Bronchial epithelial cell (primary cell): ENCODE data around the gene RAI1. TPM values are rescaled to one million over a fixed set of nuclear protein-coding genes. Genes with fewer than 3 reads are reported as not detected.

Experiments used
- DNase-seq: peaks from one replicate; pipeline ENCODE4 v3.0.0-alpha.2; 2010; ENCODE audit warnings: low read depth
- FAIRE-seq: peaks from 2 replicates; lab custom pipeline; 2011; peaks lifted over from hg19 to GRCh38; lab: Jason Lieb, UNC
- H3K27me3 ChIP-seq: 2 replicates; pipeline ENCODE4 v1.5.1; 2011; ENCODE audit warnings: low read length; ENCODE audit not compliant: control insufficient read depth, insufficient read depth
- H3K36me3 ChIP-seq: 2 replicates; pipeline ENCODE4 v1.5.1; 2011; ENCODE audit warnings: low read length; ENCODE audit not compliant: control insufficient read depth, insufficient read depth
- H3K4me3 ChIP-seq: 2 replicates; pipeline ENCODE4 v1.5.1; 2011; ENCODE audit warnings: mild to moderate bottlenecking, low read depth, low read length, control low read depth
- CTCF ChIP-seq: IDR thresholded peaks from 2 replicates; pipeline ENCODE4 v1.5.1; 2011; ENCODE audit warnings: mild to moderate bottlenecking, moderate library complexity, low read length, control low read depth, inconsistent platforms; ENCODE audit not compliant: insufficient read depth, severe bottlenecking
- total RNA-seq: library from RNA; depleted of rRNA; stranded (reverse); fragments of >200 nt; gene quantifications from 2 replicates; pipeline ENCODE4 v1.2.1, GENCODE V29; 2014

Gene RAI1
- total RNA-seq, 1 donor from 2014 or later = 7.4 TPM

DNA sequence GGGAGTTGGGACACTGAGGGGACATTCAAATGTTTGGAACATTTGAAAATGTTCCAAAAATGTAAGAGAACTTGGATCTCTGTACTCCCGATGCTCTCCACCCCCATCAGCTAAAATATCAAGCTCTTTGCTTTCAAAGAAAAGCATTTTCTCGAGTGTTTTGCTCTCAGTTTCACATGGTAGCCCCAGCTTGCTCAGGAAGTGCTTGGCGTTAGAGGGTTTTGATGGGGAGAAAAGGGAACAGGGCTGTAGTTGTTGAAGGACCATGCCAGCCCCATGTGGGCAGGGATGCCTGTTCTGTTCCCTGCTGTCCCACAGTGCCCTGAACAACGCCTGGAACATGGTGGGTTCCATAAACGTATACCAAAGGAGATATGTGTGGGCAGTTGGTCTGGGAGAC lies 37.0 kb downstream of the RAI1 start:
- DNase-seq (no peak), FAIRE-seq (no peak)
- peaks cover 4% of the 10 kb centered on the region for H3K36me3 ChIP-seq
- no peak overlapping the region for H3K4me3 ChIP-seq
- TF ChIP-seq CTCF = no peak
- no peaks in the 10 kb centered on the region for H3K27me3 ChIP-seq

DNA sequence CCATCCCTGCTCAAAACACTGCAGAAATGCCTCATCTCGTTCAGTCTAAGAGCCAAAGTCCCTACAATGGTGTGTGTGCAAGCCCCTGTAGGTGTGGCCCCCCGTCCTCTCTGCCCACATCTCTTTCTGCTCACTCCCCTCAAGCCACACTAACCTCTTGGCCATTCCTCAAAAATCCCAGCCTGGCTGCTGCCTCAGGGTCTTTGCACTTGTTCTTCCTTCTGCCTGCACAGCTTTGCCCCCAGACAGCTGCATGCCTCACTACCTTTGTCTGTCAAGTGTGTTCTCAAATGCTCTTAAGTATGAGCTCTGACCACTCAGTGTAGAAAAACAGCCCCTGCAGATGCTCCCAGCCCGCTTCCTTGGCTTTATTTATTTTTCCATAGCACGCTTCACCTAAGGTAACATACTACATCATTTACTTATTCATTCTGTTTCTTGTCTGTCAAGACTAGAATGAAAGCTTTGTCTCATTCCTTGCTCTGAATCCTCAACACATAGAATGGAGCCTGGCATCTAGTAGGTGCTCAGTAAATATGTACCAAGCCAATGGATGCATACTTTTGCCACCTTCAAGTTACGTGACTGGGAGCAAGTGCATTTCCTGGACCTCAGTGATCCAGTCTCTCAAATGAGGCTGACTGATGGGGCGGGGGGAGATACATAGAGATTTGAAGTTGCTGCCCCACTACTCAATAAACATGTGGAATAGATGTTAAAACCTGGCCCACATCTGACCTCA lies 38.1 kb downstream of the RAI1 start:
- Histone ChIP-seq H3K27me3 (no peaks in the 10 kb centered on the region), H3K36me3 (peaks cover 4% of the 10 kb centered on the region), H3K4me3 (no peak overlapping the region)
- FAIRE-seq (peak; percentile 62), DNase-seq (no peak)
- TF ChIP-seq CTCF = no peak

GRCh38 chr17:17719966-17720543 lies 38.8 kb downstream of the RAI1 start:
- DNase-seq (peak; percentile 76), FAIRE-seq (peak; percentile 52)
- TF ChIP-seq CTCF = no peak
- peaks cover 4% of the 10 kb centered on the region for H3K36me3 ChIP-seq
- no peak overlapping the region for H3K4me3 ChIP-seq
- no peaks in the 10 kb centered on the region for H3K27me3 ChIP-seq

DNA sequence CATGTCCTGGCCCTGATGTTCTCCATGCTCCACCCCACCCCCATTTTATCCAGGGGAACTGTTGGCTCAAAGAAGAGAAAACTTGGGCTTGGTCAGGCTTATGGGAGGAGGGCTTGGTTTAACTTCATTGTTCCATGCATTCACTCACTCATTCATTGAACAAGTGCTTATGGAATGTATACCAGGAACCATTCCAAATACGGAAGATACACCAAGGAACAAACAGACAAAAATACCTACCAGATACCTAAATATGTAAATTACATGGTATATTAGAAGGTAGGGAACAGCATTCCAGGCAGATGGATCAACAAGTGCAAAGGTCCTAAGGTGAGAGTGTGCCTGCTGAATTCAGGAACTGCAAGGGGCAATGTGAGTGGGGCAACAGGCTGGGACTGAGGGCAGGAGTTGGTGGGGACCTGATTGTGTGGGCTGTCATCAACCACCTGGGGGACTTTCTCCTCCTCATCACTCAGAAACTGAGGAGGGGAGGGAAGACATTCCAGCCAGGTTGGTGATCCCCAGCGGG lies 39.9 kb downstream of the RAI1 start:
- Histone ChIP-seq H3K4me3 (no peak overlapping the region), H3K27me3 (no peaks in the 10 kb centered on the region), H3K36me3 (peaks cover 6% of the 10 kb centered on the region)
- FAIRE-seq = peak; percentile 62
- DNase-seq = no peak
- TF ChIP-seq CTCF = no peak

- Histone ChIP-seq H3K36me3 (peaks cover 6% of the 10 kb centered on the region), H3K27me3 (no peaks in the 10 kb centered on the region), H3K4me3 (peak overlapping the region; percentile 39)
- TF ChIP-seq CTCF = no peak
- DNase-seq (peak; percentile 52), FAIRE-seq (no peak)
Measured at GRCh38 chr17:17722081-17722905, 41.0 kb downstream of the RAI1 start.
